Measurements from ENCODE around the gene PSTK. TPM values are rescaled to one million over a fixed set of nuclear protein-coding genes. Genes with fewer than 3 reads are reported as not detected.

Gene PSTK
- total and polyA plus RNA-seq, 2 of the 13 experiments (the other 11 are each of a cell fraction or from before 2014, with no cell fraction given), result 8.2 to 9.3 TPM

GRCh38 chr10:122953902-122954730 lies 26.1 kb upstream of the PSTK start, which contains the start of gene C10orf88 (continued):
- TF ChIP-seq, protein P1, sequence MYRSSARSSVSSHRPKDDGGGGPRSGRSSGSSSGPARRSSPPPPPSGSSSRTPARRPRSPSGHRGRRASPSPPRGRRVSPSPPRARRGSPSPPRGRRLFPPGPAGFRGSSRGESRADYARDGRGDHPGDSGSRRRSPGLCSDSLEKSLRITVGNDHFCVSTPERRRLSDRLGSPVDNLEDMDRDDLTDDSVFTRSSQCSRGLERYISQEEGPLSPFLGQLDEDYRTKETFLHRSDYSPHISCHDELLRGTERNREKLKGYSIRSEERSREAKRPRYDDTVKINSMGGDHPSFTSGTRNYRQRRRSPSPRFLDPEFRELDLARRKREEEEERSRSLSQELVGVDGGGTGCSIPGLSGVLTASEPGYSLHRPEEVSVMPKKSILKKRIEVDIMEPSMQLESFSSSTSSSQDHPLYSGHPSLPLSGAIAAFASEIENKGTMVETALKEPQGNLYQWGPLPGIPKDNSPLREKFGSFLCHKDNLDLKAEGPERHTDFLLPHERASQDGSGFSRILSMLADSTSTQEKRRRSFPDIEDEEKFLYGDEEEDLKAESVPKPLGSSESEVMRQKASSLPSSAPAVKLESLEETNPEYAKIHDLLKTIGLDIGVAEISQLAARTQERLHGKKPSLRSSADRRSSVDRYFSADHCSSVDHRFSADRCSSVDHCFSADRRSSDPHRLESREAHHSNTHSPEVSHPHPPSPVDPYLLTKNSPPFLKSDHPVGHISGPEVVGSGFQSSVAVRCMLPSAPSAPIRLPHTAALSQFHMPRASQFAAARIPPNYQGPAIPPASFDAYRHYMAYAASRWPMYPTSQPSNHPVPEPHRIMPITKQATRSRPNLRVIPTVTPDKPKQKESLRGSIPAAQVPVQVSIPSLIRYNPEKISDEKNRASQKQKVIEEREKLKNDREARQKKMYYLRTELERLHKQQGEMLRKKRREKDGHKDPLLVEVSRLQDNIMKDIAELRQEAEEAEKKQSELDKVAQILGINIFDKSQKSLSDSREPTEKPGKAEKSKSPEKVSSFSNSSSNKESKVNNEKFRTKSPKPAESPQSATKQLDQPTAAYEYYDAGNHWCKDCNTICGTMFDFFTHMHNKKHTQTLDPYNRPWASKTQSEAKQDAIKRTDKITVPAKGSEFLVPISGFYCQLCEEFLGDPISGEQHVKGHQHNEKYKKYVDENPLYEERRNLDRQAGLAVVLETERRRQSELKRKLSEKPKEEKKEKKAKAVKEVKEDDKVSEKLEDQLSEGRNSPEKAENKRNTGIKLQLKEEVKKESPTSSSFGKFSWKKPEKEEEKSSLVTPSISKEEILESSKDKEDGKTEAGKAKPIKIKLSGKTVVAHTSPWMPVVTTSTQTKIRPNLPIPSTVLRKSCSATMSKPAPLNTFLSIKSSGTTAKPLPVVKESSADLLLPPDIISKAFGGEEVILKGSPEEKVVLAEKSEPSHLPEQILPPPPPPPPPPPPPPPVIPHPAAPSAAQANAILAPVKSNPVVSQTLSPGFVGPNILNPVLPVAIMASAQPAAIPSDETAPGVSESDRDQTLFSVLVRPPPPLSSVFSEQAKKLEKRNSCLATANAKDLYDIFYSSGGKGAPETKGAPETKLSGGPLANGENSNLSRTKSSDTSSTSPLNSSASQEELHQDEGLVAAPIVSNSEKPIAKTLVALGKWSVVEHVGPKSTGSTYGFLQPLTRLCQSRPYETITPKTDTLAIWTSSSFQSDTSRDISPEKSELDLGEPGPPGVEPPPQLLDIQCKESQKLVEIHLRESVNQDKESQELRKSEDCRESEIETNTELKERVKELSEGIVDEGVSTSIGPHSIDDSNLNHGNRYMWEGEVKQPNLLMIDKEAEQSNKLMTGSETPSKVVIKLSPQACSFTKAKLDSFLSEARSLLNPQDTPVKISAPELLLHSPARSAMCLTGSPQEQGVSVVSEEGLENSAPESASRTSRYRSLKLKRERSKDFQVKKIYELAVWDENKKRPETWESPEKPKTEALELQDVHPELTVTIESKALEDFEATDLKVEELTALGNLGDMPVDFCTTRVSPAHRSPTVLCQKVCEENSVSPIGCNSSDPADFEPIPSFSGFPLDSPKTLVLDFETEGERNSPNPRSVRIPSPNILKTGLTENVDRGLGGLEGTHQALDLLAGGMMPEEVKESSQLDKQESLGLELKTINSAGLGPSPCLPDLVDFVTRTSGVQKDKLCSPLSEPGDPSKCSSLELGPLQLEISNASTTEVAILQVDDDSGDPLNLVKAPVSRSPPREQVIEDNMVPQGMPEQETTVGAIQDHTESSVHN (CRISPR knock-in tag; IDR thresholded peaks at IDR 0.05), result peak; percentile 32; the same call in 1 of the 2 replicates
- peak; percentile 66 for TF ChIP-seq PAXIP1 (CRISPR knock-in tag; conservative IDR thresholded peaks at IDR 0.05)
- TF ChIP-seq NR2F1 (CRISPR knock-in tag; IDR thresholded peaks at IDR 0.05), result peak in 1 of 2 experiments; percentile 19; a peak in 1 of 4 replicates
- TF ChIP-seq, protein P2, sequence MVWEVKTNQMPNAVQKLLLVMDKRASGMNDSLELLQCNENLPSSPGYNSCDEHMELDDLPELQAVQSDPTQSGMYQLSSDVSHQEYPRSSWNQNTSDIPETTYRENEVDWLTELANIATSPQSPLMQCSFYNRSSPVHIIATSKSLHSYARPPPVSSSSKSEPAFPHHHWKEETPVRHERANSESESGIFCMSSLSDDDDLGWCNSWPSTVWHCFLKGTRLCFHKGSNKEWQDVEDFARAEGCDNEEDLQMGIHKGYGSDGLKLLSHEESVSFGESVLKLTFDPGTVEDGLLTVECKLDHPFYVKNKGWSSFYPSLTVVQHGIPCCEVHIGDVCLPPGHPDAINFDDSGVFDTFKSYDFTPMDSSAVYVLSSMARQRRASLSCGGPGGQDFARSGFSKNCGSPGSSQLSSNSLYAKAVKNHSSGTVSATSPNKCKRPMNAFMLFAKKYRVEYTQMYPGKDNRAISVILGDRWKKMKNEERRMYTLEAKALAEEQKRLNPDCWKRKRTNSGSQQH (CRISPR knock-in tag; IDR thresholded peaks at IDR 0.05; ENCODE audit: low read depth), result peak; percentile 63; the same call in 1 of the 2 replicates
- peak; percentile 96; the same call in 1 of the 2 replicates for TF ChIP-seq ZNF891 (CRISPR knock-in tag; IDR thresholded peaks at IDR 0.05)
- peak; percentile 46; the same call in 1 of the 2 replicates for TF ChIP-seq ZNF121 (CRISPR knock-in tag; IDR thresholded peaks at IDR 0.05)
- TF ChIP-seq CCDC6 (CRISPR knock-in tag; IDR thresholded peaks at IDR 0.05), result peak; percentile 94
- TF ChIP-seq ZNF549 (CRISPR knock-in tag; IDR thresholded peaks at IDR 0.05), result peak; percentile 71; the same call in 1 of the 2 replicates
- 0 out of 2 replicates have a peak, but pooled peaks have one; percentile 50 for TF ChIP-seq RFX5 (IDR thresholded peaks at IDR 0.05; ENCODE audit: low read depth, low read length)
- TF ChIP-seq, protein P3, sequence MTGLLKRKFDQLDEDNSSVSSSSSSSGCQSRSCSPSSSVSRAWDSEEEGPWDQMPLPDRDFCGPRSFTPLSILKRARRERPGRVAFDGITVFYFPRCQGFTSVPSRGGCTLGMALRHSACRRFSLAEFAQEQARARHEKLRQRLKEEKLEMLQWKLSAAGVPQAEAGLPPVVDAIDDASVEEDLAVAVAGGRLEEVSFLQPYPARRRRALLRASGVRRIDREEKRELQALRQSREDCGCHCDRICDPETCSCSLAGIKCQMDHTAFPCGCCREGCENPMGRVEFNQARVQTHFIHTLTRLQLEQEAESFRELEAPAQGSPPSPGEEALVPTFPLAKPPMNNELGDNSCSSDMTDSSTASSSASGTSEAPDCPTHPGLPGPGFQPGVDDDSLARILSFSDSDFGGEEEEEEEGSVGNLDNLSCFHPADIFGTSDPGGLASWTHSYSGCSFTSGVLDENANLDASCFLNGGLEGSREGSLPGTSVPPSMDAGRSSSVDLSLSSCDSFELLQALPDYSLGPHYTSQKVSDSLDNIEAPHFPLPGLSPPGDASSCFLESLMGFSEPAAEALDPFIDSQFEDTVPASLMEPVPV (CRISPR knock-in tag; IDR thresholded peaks at IDR 0.05), result peak; percentile 93
